IMR-90 (cell line): ENCODE measurements around the gene GPRC5C. TPM values are rescaled to one million over a fixed set of nuclear protein-coding genes. Genes with fewer than 3 reads are reported as not detected.
A peak's percentile ranks its signal among the peaks of the same experiment; 100 is the strongest.

Experiments
- ATAC-seq: fragments of 200-7000 bp; cut with Tn5 transposase; 2 replicates; pipeline ENCODE4 v1.9.1; 2020; ENCODE audit warnings: low read depth, mild to moderate bottlenecking, moderate library complexity
- BruUV-seq: library from RNA; stranded (reverse); fragments of 400-500 nt; replicated peaks from 2 replicates; lab custom pipeline; 2021; lab: Mats Ljungman, UMichigan
- CTCF ChIA-PET: fragments of 300-600 bp; formaldehyde crosslinking; extraction: SDS; loops from one replicate; lab custom pipeline; 2021; ENCODE audit warnings: antibody characterized with exemption; lab: Yijun Ruan, JAX
- POLR2A ChIA-PET: fragments of 300-600 bp; sonication (Branson Sonifier 250); formaldehyde crosslinking; loops from one replicate; lab custom pipeline; 2022; ENCODE audit warnings: antibody characterized with exemption; ENCODE audit not compliant: unreplicated experiment; lab: Charles Lee
- DNase-seq: peaks from one replicate; pipeline ENCODE4 v3.0.0; 2013
- H2AFZ ChIP-seq: replicated peaks from 2 replicates; pipeline ENCODE3; 2013; ENCODE audit warnings: low read length, mild to moderate bottlenecking; ENCODE audit not compliant: poor library complexity
- H2AK5ac ChIP-seq: 2 replicates; pipeline ENCODE4 v1.6.1; 2013; ENCODE audit warnings: low read depth, low read length, inconsistent platforms
- H2AK9ac ChIP-seq: replicated peaks from 2 replicates; pipeline ENCODE3; 2013; ENCODE audit warnings: mild to moderate bottlenecking, low read depth, low read length, moderate library complexity; ENCODE audit not compliant: poor library complexity
- H2BK120ac ChIP-seq: 2 replicates; pipeline ENCODE4 v1.6.1; 2013; ENCODE audit warnings: low read depth, low read length, inconsistent platforms
- H2BK15ac ChIP-seq: 3 replicates; pipeline ENCODE4 v1.6.1; 2013; ENCODE audit warnings: low read depth, low read length, inconsistent platforms
- H2BK20ac ChIP-seq: 2 replicates; pipeline ENCODE4 v1.6.1; 2013; ENCODE audit warnings: low read depth, mild to moderate bottlenecking, inconsistent platforms, low read length, moderate library complexity
- H2BK5ac ChIP-seq: 2 replicates; pipeline ENCODE4 v1.6.1; 2013; ENCODE audit warnings: mild to moderate bottlenecking, low read depth, low read length, inconsistent platforms; ENCODE audit not compliant: poor library complexity, severe bottlenecking
- H3K14ac ChIP-seq: replicated peaks from 2 replicates; pipeline ENCODE4 v1.6.1; 2013; ENCODE audit warnings: low read depth, low read length, inconsistent platforms
- H3K18ac ChIP-seq: 2 replicates; pipeline ENCODE4 v1.6.1; 2013; ENCODE audit warnings: low read depth, low read length, control low read depth
- H3K23ac ChIP-seq: 2 replicates; pipeline ENCODE4 v1.6.1; 2013; ENCODE audit warnings: low read depth, low read length, inconsistent platforms
- H3K27ac ChIP-seq: 2 replicates; pipeline ENCODE4 v1.5.1; 2013; ENCODE audit warnings: mild to moderate bottlenecking, control low read depth, low read length; ENCODE audit not compliant: insufficient read depth
- H3K27me3 ChIP-seq: 2 replicates; pipeline ENCODE4 v1.6.1; 2013; ENCODE audit warnings: low read length; ENCODE audit not compliant: control insufficient read depth, insufficient read depth
- H3K36me3 ChIP-seq: 2 replicates; pipeline ENCODE4 v1.6.1; 2013; ENCODE audit warnings: low read length, mixed read lengths; ENCODE audit not compliant: control insufficient read depth, insufficient read depth
- H3K4ac ChIP-seq: 2 replicates; pipeline ENCODE4 v1.6.1; 2013; ENCODE audit warnings: low read depth, low read length, inconsistent platforms
- H3K4me1 ChIP-seq: 2 replicates; pipeline ENCODE4 v1.6.1; 2013; ENCODE audit warnings: low read length, mixed read lengths; ENCODE audit not compliant: control insufficient read depth, insufficient read depth
- H3K4me2 ChIP-seq: 2 replicates; pipeline ENCODE4 v1.6.1; 2013; ENCODE audit warnings: low read depth, mild to moderate bottlenecking, control low read depth, low read length, moderate library complexity
- H3K4me3 ChIP-seq: 2 replicates; pipeline ENCODE4 v1.5.1; 2013; ENCODE audit warnings: low read depth, mild to moderate bottlenecking, control low read depth, low read length, moderate library complexity; ENCODE audit not compliant: insufficient read depth
- H3K56ac ChIP-seq: 2 replicates; pipeline ENCODE4 v1.6.1; 2013; ENCODE audit warnings: low read length, inconsistent platforms; ENCODE audit not compliant: insufficient read depth; ENCODE audit errors: extremely low read depth
- H3K79me1 ChIP-seq, 2 experiments: 2 replicates each; pipeline ENCODE4 v1.6.1; 2013; ENCODE audit warnings: low read length in 2 of 2, inconsistent platforms in 1 of 2, low read depth in 1 of 2
- H3K9ac ChIP-seq: 2 replicates; pipeline ENCODE4 v1.6.1; 2013; ENCODE audit warnings: low read depth, low read length, control low read depth
- H3K9me1 ChIP-seq: 2 replicates; pipeline ENCODE4 v1.6.1; 2013; ENCODE audit warnings: low read length, inconsistent platforms; ENCODE audit not compliant: insufficient read depth
- H3K9me3 ChIP-seq: 2 replicates; pipeline ENCODE4 v1.6.1; 2013; ENCODE audit warnings: low read length; ENCODE audit not compliant: control insufficient read depth, insufficient read depth
- H4K20me1 ChIP-seq: 2 replicates; pipeline ENCODE4 v1.6.1; 2013; ENCODE audit warnings: low read length, inconsistent platforms; ENCODE audit not compliant: insufficient read depth
- H4K5ac ChIP-seq: 2 replicates; pipeline ENCODE4 v1.6.1; 2013; ENCODE audit warnings: mild to moderate bottlenecking, low read depth, low read length, control low read depth
- H4K8ac ChIP-seq, 2 experiments: 2 replicates each; pipeline ENCODE4 v1.6.1; 2013; ENCODE audit warnings: low read depth in 2 of 2, low read length in 2 of 2, control low read depth in 1 of 2, inconsistent platforms in 1 of 2
- H4K91ac ChIP-seq: 2 replicates; pipeline ENCODE4 v1.6.1; 2013; ENCODE audit warnings: low read depth, low read length, inconsistent platforms; ENCODE audit not compliant: insufficient read depth
- CEBPB ChIP-seq: IDR thresholded peaks from 2 replicates; pipeline ENCODE4 v1.6.1; 2012; ENCODE audit warnings: low read depth, low read length, improper control_type of control experiment
- CTCF ChIP-seq: conservative IDR thresholded peaks from 2 replicates; pipeline ENCODE4 v1.5.1; 2012; ENCODE audit warnings: mild to moderate bottlenecking, low read depth, low read length, improper control_type of control experiment
- MAZ ChIP-seq: IDR thresholded peaks from 2 replicates; pipeline ENCODE4 v1.6.1; 2012; ENCODE audit warnings: low read depth, mild to moderate bottlenecking, low read length, improper control_type of control experiment, moderate library complexity, borderline replicate concordance
- RAD21 ChIP-seq: IDR thresholded peaks from 2 replicates; pipeline ENCODE4 v1.6.1; 2012; ENCODE audit warnings: low read length, improper control_type of control experiment
- SMC3 ChIP-seq: fragments of 150-350 bp; IDR thresholded peaks from 2 replicates; pipeline ENCODE4 v1.6.1; 2016; ENCODE audit warnings: low read depth, mild to moderate bottlenecking, antibody characterized with exemption, low read length, moderate library complexity
- WGBS, 2 experiments: methylation state at CpG; one replicate each; pipeline versions ENCODE4 v1.1.5 to v1.1.7; 2013; ENCODE audit warnings: missing lambda C conversion rate in 2 of 2; ENCODE audit not compliant: insufficient read length in 1 of 2; ENCODE audit errors: extremely low coverage in 2 of 2; 5-methylcytosine and 5-hydroxymethylcytosine counted together
- dilution Hi-C: fragments of 300-500 bp; cut with HindIII; formaldehyde crosslinking; loops from one replicate; pipeline ENCODE4 v1.14.3; 2018; ENCODE audit warnings: low sequenced_read_pairs; ENCODE audit not compliant: unreplicated experiment
- in situ Hi-C: fragments of 300-500 bp; cut with MboI; formaldehyde crosslinking; loops from 3 replicates; pipeline ENCODE4 v1.14.3; 2019; ENCODE audit warnings: low sequenced_read_pairs, inconsistent platforms, mixed read lengths
- intact Hi-C: fragments of 100-400 bp; cut with micrococcal nuclease; formaldehyde crosslinking; loops from 2 replicates; pipeline ENCODE4 v1.10.0; 2022
- polyA plus RNA-seq, 3 experiments: library from polyadenylated mRNA; depleted of rRNA; stranded (reverse); fragments of >200 nt; gene quantifications; 2 replicates each; pipeline ENCODE4 v1.2.3, GENCODE V29; 2012; ENCODE audit warnings: low replicate concordance in 1 of 3
- total RNA-seq: library from RNA; depleted of rRNA; stranded (reverse); fragments of >200 nt; gene quantifications from 2 replicates; pipeline ENCODE4 v1.2.3, GENCODE V29; 2012

The GPRC5C gene
- total and polyA plus RNA-seq, 2 of the 4 experiments (the other 2 are of a cell fraction), result not detected

- ChIA-PET CTCF (interaction anchor here (0.6 to 1.7 kb wide), 6 partner anchors 9 to 258 kb away, joined by 3 to 7 read pairs (median 4); no protein-coding TSS in a partner anchor), POLR2A (no interaction called here)
- H4K8ac ChIP-seq, result no peak overlapping the region
- H2AFZ ChIP-seq, result no peak overlapping the region
- in situ Hi-C loops, result no loop called here
- no peak overlapping the region for H3K18ac ChIP-seq
- WGBS, 2 experiments, result 4% methylated on average over 8 of the region's 18 CpGs; no CpG with 5 or more reads in 1 of the 2 experiments
- no peaks in the 10 kb centered on the region for H3K36me3 ChIP-seq
- TF ChIP-seq MAZ, result no peak
- peak; percentile 86 for TF ChIP-seq SMC3
- peak; percentile 89 for TF ChIP-seq RAD21
- peak; percentile 84 for TF ChIP-seq CTCF
- TF ChIP-seq CEBPB, result no peak
- DNase-seq, result peak; percentile 30
- no peaks in the 10 kb centered on the region for H3K9me1 ChIP-seq
- H3K79me1 ChIP-seq, result no peaks in the 10 kb centered on the region
- no peak overlapping the region for H3K23ac ChIP-seq
- no peak overlapping the region for H4K91ac ChIP-seq
- no peak overlapping the region for H3K27ac ChIP-seq
- H3K9me3 ChIP-seq, result no peaks in the 10 kb centered on the region
- no peak overlapping the region for H3K4me2 ChIP-seq
- intact Hi-C loops, result loop anchor here (1.0 kb wide), 2 partner anchors 78 to 247 kb away; no protein-coding TSS in a partner anchor
- peak overlapping the region; percentile 9 for H2AK9ac ChIP-seq
- H3K4ac ChIP-seq, result no peak overlapping the region
- ATAC-seq, result peak; percentile 56; the same call in 1 of the 2 replicates
- dilution Hi-C loops, result no loop called here
- no peak overlapping the region for H3K56ac ChIP-seq
- no peak overlapping the region for H3K9ac ChIP-seq
- no peak overlapping the region for H2AK5ac ChIP-seq
- H2BK15ac ChIP-seq, result no peak overlapping the region
- H3K27me3 ChIP-seq, result no peaks in the 10 kb centered on the region; the same call in 1 of the 2 replicates
- BruUV-seq, result no TSS peak
- no peak overlapping the region for H3K4me3 ChIP-seq
- H4K20me1 ChIP-seq, result no peaks in the 10 kb centered on the region
- H4K5ac ChIP-seq, result no peak overlapping the region
- H3K14ac ChIP-seq, result no peak overlapping the region
- H3K4me1 ChIP-seq, result no peaks in the 10 kb centered on the region
- no peak overlapping the region for H2BK20ac ChIP-seq
- H2BK120ac ChIP-seq, result no peak overlapping the region
- no peak overlapping the region for H2BK5ac ChIP-seq
These were observed 25.4 kb downstream of the GPRC5C start for GRCh38 chr17:74457146-74457819.
